Neuronal stem cell (in vitro differentiated cells): ENCODE measurements around the gene GPSM1.
A peak's percentile ranks its signal among the peaks of the same experiment; 100 is the strongest.

Experiments used
- DNase-seq: peaks from one replicate; pipeline ENCODE4 v3.0.0-alpha.2; 2013; ENCODE audit warnings: low spot score
- H2AFZ ChIP-seq: one replicate; pipeline ENCODE4 v1.6.1; 2013; ENCODE audit warnings: mild to moderate bottlenecking, low read length, inconsistent platforms
- H2AK5ac ChIP-seq: 2 replicates; pipeline ENCODE4 v1.6.1; 2013; ENCODE audit warnings: low read depth, mild to moderate bottlenecking, inconsistent platforms, low read length, moderate library complexity, mixed read lengths
- H2BK120ac ChIP-seq: 2 replicates; pipeline ENCODE4 v1.6.1; 2013; ENCODE audit warnings: low read depth, mild to moderate bottlenecking, inconsistent platforms, low read length, moderate library complexity, mixed read lengths
- H2BK12ac ChIP-seq: one replicate; pipeline ENCODE4 v1.6.1; 2013; ENCODE audit warnings: low read length, inconsistent platforms
- H2BK15ac ChIP-seq: 2 replicates; pipeline ENCODE4 v1.6.1; 2013; ENCODE audit warnings: mild to moderate bottlenecking, low read length, inconsistent platforms, mixed read lengths
- H2BK5ac ChIP-seq: one replicate; pipeline ENCODE4 v1.6.1; 2013; ENCODE audit warnings: inconsistent platforms, mild to moderate bottlenecking, low read length, moderate library complexity
- H3K14ac ChIP-seq: one replicate; pipeline ENCODE4 v1.6.1; 2013; ENCODE audit warnings: low read length, inconsistent platforms
- H3K18ac ChIP-seq: 2 replicates; pipeline ENCODE4 v1.6.1; 2013; ENCODE audit warnings: low read length, inconsistent platforms
- H3K23ac ChIP-seq: 2 replicates; pipeline ENCODE4 v1.6.1; 2013; ENCODE audit warnings: low read depth, mild to moderate bottlenecking, mixed read lengths, low read length, inconsistent platforms; ENCODE audit not compliant: poor library complexity
- H3K27ac ChIP-seq: replicated peaks from 3 replicates; pipeline ENCODE4 v1.5.1; 2013; ENCODE audit warnings: low read length, inconsistent platforms
- H3K27me3 ChIP-seq, 3 experiments: 2 replicates each; pipeline ENCODE4 v1.6.1; 2013; ENCODE audit warnings: low read length in 3 of 3, mild to moderate bottlenecking in 2 of 3, inconsistent platforms in 1 of 3, low read depth in 1 of 3, mixed read lengths in 1 of 3, moderate library complexity in 1 of 3; ENCODE audit not compliant: control insufficient read depth in 3 of 3, insufficient read depth in 3 of 3
- H3K36me3 ChIP-seq, 2 donors: replicated peaks in 1 of 2; 2 replicates each; pipeline ENCODE4 v1.6.1; 2013; ENCODE audit warnings: low read length in 2 of 2; ENCODE audit not compliant: control insufficient read depth in 2 of 2, insufficient read depth in 2 of 2
- H3K4ac ChIP-seq: 2 replicates; pipeline ENCODE4 v1.6.1; 2013; ENCODE audit warnings: inconsistent platforms, mild to moderate bottlenecking, low read length, moderate library complexity
- H3K4me1 ChIP-seq, 2 donors: 1 replicate in 1 of 2; 2 replicates in 1 of 2; pipeline ENCODE4 v1.6.1; 2013; ENCODE audit warnings: low read length in 2 of 2, low read depth in 1 of 2; ENCODE audit not compliant: control insufficient read depth in 2 of 2, insufficient read depth in 1 of 2
- H3K4me2 ChIP-seq: one replicate; pipeline ENCODE4 v1.6.1; 2013; ENCODE audit warnings: mild to moderate bottlenecking, low read length, inconsistent platforms; ENCODE audit not compliant: insufficient read depth, poor library complexity, severe bottlenecking
- H3K4me3 ChIP-seq, 2 donors: 2 replicates each; pipeline ENCODE4 v1.5.1; 2013; ENCODE audit warnings: low read length in 2 of 2, mild to moderate bottlenecking in 2 of 2, inconsistent platforms in 1 of 2, moderate library complexity in 1 of 2
- H3K79me1 ChIP-seq: one replicate; pipeline ENCODE4 v1.6.1; 2013; ENCODE audit warnings: low read depth, mild to moderate bottlenecking, inconsistent platforms, low read length, moderate library complexity
- H3K9ac ChIP-seq: one replicate; pipeline ENCODE4 v1.6.1; 2013; ENCODE audit warnings: mild to moderate bottlenecking, low read depth, low read length, inconsistent platforms; ENCODE audit not compliant: poor library complexity
- H3K9me3 ChIP-seq, 2 donors: replicated peaks in 1 of 2; 2 replicates each; pipeline versions ENCODE3 to v1.6.1; 2013; ENCODE audit warnings: low read length in 2 of 2, mild to moderate bottlenecking in 2 of 2, inconsistent platforms in 1 of 2, low read depth in 1 of 2, mixed read lengths in 1 of 2, moderate library complexity in 1 of 2; ENCODE audit not compliant: control insufficient read depth in 2 of 2, insufficient read depth in 1 of 2
- H4K8ac ChIP-seq: one replicate; pipeline ENCODE4 v1.6.1; 2013; ENCODE audit warnings: low read depth, mild to moderate bottlenecking, inconsistent platforms, low read length, moderate library complexity
- H4K91ac ChIP-seq: one replicate; pipeline ENCODE4 v1.6.1; 2013; ENCODE audit warnings: low read length, low read depth, mild to moderate bottlenecking, inconsistent platforms; ENCODE audit not compliant: poor library complexity
- WGBS, 2 donors: extraction: QIAGEN DNeasy Blood & Tissue Kit; methylation state at CpG; one replicate each; pipeline ENCODE4 v1.1.7; 2013; ENCODE audit warnings: missing lambda C conversion rate in 2 of 2, mixed read lengths in 1 of 2; ENCODE audit not compliant: insufficient read length in 2 of 2, insufficient replicate concordance in 1 of 2; ENCODE audit errors: extremely low coverage in 2 of 2; 5-methylcytosine and 5-hydroxymethylcytosine counted together

The GPSM1 gene

GRCh38 chr9:136361754-136362449, 34.6 kb downstream of the GPSM1 start:
- H3K4me3 ChIP-seq = peak overlapping the region in 1 of 2 donors; percentile 18

GRCh38 chr9:136362450-136362784, 35.1 kb downstream of the GPSM1 start:
- Histone ChIP-seq H3K4ac (peak overlapping the region; percentile 84), H2BK5ac (peak overlapping the region; percentile 60), H3K9me3 (peaks cover 0 to 3% of the 10 kb centered on the region in 2 donors), H3K18ac (peak overlapping the region; percentile 85), H3K4me1 (peaks cover 6 to 7% of the 10 kb centered on the region in 2 donors), H3K23ac (no peak overlapping the region), H3K9ac (peak overlapping the region; percentile 63), H2AFZ (no peak overlapping the region), H3K4me3 (no peak overlapping the region), H2BK120ac (no peak overlapping the region), H2AK5ac (peak overlapping the region; percentile 98), H3K27me3 (peaks cover 0 to 2% (median 0%) of the 10 kb centered on the region in 3 experiments), H4K91ac (no peak overlapping the region), H3K4me2 (no peak overlapping the region), H3K79me1 (peaks cover 13% of the 10 kb centered on the region), H2BK12ac (peak overlapping the region; percentile 84), H3K36me3 (peaks cover 2 to 27% of the 10 kb centered on the region in 2 donors), H3K27ac (no peak overlapping the region), H3K14ac (no peak overlapping the region), H2BK15ac (peak overlapping the region; percentile 62), H4K8ac (no peak overlapping the region)
- no peak for DNase-seq
- no CpG with 5 or more reads among the region's 6 CpGs for WGBS, 2 donors

More at GRCh38 chr9:136361754-136362449, 34.6 kb downstream of the GPSM1 start:
- DNase-seq = no peak
- H2BK15ac ChIP-seq = peak overlapping the region; percentile 62
- H3K4ac ChIP-seq = no peak overlapping the region
- peaks cover 4 to 32% of the 10 kb centered on the region in 2 donors for H3K36me3 ChIP-seq
- H4K91ac ChIP-seq = no peak overlapping the region
- no peak overlapping the region for H2AFZ ChIP-seq
- peak overlapping the region; percentile 35 for H2BK120ac ChIP-seq
- peak overlapping the region; percentile 63 for H3K9ac ChIP-seq
- H2BK5ac ChIP-seq = peak overlapping the region; percentile 60
- H3K4me1 ChIP-seq = peaks cover 6 to 7% of the 10 kb centered on the region in 2 donors
- peak overlapping the region; percentile 59 for H3K23ac ChIP-seq
- peaks cover 0 to 3% of the 10 kb centered on the region in 2 donors for H3K9me3 ChIP-seq
- no peak overlapping the region for H3K18ac ChIP-seq
- peak overlapping the region; percentile 98 for H2AK5ac ChIP-seq
- H3K27me3 ChIP-seq = peaks cover 0 to 2% (median 0%) of the 10 kb centered on the region in 3 experiments
- no peak overlapping the region for H3K14ac ChIP-seq
- peak overlapping the region; percentile 84 for H2BK12ac ChIP-seq
- no peak overlapping the region for H3K27ac ChIP-seq
- WGBS, 2 donors = no CpG with 5 or more reads among the region's 26 CpGs
- H3K79me1 ChIP-seq = peaks cover 13% of the 10 kb centered on the region
- H4K8ac ChIP-seq = no peak overlapping the region
- H3K4me2 ChIP-seq = no peak overlapping the region

GRCh38 chr9:136363106-136363948, 36.0 kb downstream of the GPSM1 start, which contains the start of gene DNLZ:
DNLZ (minus strand) TSS chr9:136363744; CDS start chr9:136363714, 30 bp downstream.
- H3K23ac ChIP-seq = peak within 1 kb of the TSS; percentile 96
- peak within 1 kb of the TSS; percentile 63 for H3K27ac ChIP-seq
- H4K91ac ChIP-seq = peak within 1 kb of the TSS; percentile 30
- H3K9ac ChIP-seq = peak within 1 kb of the TSS; percentile 96
- peak within 1 kb of the TSS; percentile 98 for H2AK5ac ChIP-seq
- H3K4ac ChIP-seq = no peak within 1 kb of the TSS
- peak within 1 kb of the TSS; percentile 93 to 96 for H3K4me3 ChIP-seq
- H3K4me2 ChIP-seq = peak within 1 kb of the TSS; percentile 73
- H2BK12ac ChIP-seq = peak within 1 kb of the TSS; percentile 84
- no peak within 1 kb of the TSS for H2BK120ac ChIP-seq
- peak within 1 kb of the TSS; percentile 95 for H2BK15ac ChIP-seq
- peak within 1 kb of the TSS; percentile 43 for H4K8ac ChIP-seq
- peak within 1 kb of the TSS; percentile 96 for H2AFZ ChIP-seq
- peaks cover 0 to 2% (median 0%) of the 10 kb centered on the region in 3 experiments for H3K27me3 ChIP-seq
- peaks cover 0 to 3% of the 10 kb centered on the region in 2 donors for H3K9me3 ChIP-seq
- peak within 1 kb of the TSS; percentile 82 for H3K14ac ChIP-seq
- peaks cover 13% of the 10 kb centered on the region for H3K79me1 ChIP-seq
- DNase-seq = peak; percentile 92
- peak within 1 kb of the TSS; percentile 96 for H3K18ac ChIP-seq
- WGBS, 2 donors = no CpG with 5 or more reads among the region's 97 CpGs
- peaks cover 0 to 22% of the 10 kb centered on the region in 2 donors for H3K36me3 ChIP-seq
- H3K4me1 ChIP-seq = peaks cover 6 to 7% of the 10 kb centered on the region in 2 donors
- peak within 1 kb of the TSS; percentile 93 for H2BK5ac ChIP-seq
